IMR-90 (cell line): Measurements from ENCODE around the gene CNGB1. TPM values are rescaled to one million over a fixed set of nuclear protein-coding genes. Genes with fewer than 3 reads are reported as not detected.

Experiments used
- ATAC-seq: fragments of 200-7000 bp; cut with Tn5 transposase; 2 replicates; pipeline ENCODE4 v1.9.1; 2020; ENCODE audit warnings: low read depth, mild to moderate bottlenecking, moderate library complexity
- BruUV-seq: library from RNA; stranded (reverse); fragments of 400-500 nt; replicated peaks from 2 replicates; lab custom pipeline; 2021; lab: Mats Ljungman, UMichigan
- CTCF ChIA-PET: fragments of 300-600 bp; formaldehyde crosslinking; extraction: SDS; loops from one replicate; lab custom pipeline; 2021; ENCODE audit warnings: antibody characterized with exemption; lab: Yijun Ruan, JAX
- POLR2A ChIA-PET: fragments of 300-600 bp; sonication (Branson Sonifier 250); formaldehyde crosslinking; loops from one replicate; lab custom pipeline; 2022; ENCODE audit warnings: antibody characterized with exemption; ENCODE audit not compliant: unreplicated experiment; lab: Charles Lee
- DNase-seq: peaks from one replicate; pipeline ENCODE4 v3.0.0; 2013
- H2AFZ ChIP-seq: replicated peaks from 2 replicates; pipeline ENCODE3; 2013; ENCODE audit warnings: low read length, mild to moderate bottlenecking; ENCODE audit not compliant: poor library complexity
- H2AK5ac ChIP-seq: 2 replicates; pipeline ENCODE4 v1.6.1; 2013; ENCODE audit warnings: low read depth, low read length, inconsistent platforms
- H2AK9ac ChIP-seq: replicated peaks from 2 replicates; pipeline ENCODE3; 2013; ENCODE audit warnings: mild to moderate bottlenecking, low read depth, low read length, moderate library complexity; ENCODE audit not compliant: poor library complexity
- H2BK120ac ChIP-seq: 2 replicates; pipeline ENCODE4 v1.6.1; 2013; ENCODE audit warnings: low read depth, low read length, inconsistent platforms
- H2BK15ac ChIP-seq: 3 replicates; pipeline ENCODE4 v1.6.1; 2013; ENCODE audit warnings: low read depth, low read length, inconsistent platforms
- H2BK20ac ChIP-seq: 2 replicates; pipeline ENCODE4 v1.6.1; 2013; ENCODE audit warnings: low read depth, mild to moderate bottlenecking, inconsistent platforms, low read length, moderate library complexity
- H2BK5ac ChIP-seq: 2 replicates; pipeline ENCODE4 v1.6.1; 2013; ENCODE audit warnings: mild to moderate bottlenecking, low read depth, low read length, inconsistent platforms; ENCODE audit not compliant: poor library complexity, severe bottlenecking
- H3K14ac ChIP-seq: replicated peaks from 2 replicates; pipeline ENCODE4 v1.6.1; 2013; ENCODE audit warnings: low read depth, low read length, inconsistent platforms
- H3K18ac ChIP-seq: 2 replicates; pipeline ENCODE4 v1.6.1; 2013; ENCODE audit warnings: low read depth, low read length, control low read depth
- H3K23ac ChIP-seq: 2 replicates; pipeline ENCODE4 v1.6.1; 2013; ENCODE audit warnings: low read depth, low read length, inconsistent platforms
- H3K27ac ChIP-seq: 2 replicates; pipeline ENCODE4 v1.5.1; 2013; ENCODE audit warnings: mild to moderate bottlenecking, control low read depth, low read length; ENCODE audit not compliant: insufficient read depth
- H3K27me3 ChIP-seq: 2 replicates; pipeline ENCODE4 v1.6.1; 2013; ENCODE audit warnings: low read length; ENCODE audit not compliant: control insufficient read depth, insufficient read depth
- H3K36me3 ChIP-seq: 2 replicates; pipeline ENCODE4 v1.6.1; 2013; ENCODE audit warnings: low read length, mixed read lengths; ENCODE audit not compliant: control insufficient read depth, insufficient read depth
- H3K4ac ChIP-seq: 2 replicates; pipeline ENCODE4 v1.6.1; 2013; ENCODE audit warnings: low read depth, low read length, inconsistent platforms
- H3K4me1 ChIP-seq: 2 replicates; pipeline ENCODE4 v1.6.1; 2013; ENCODE audit warnings: low read length, mixed read lengths; ENCODE audit not compliant: control insufficient read depth, insufficient read depth
- H3K4me2 ChIP-seq: 2 replicates; pipeline ENCODE4 v1.6.1; 2013; ENCODE audit warnings: low read depth, mild to moderate bottlenecking, control low read depth, low read length, moderate library complexity
- H3K4me3 ChIP-seq: 2 replicates; pipeline ENCODE4 v1.5.1; 2013; ENCODE audit warnings: low read depth, mild to moderate bottlenecking, control low read depth, low read length, moderate library complexity; ENCODE audit not compliant: insufficient read depth
- H3K56ac ChIP-seq: 2 replicates; pipeline ENCODE4 v1.6.1; 2013; ENCODE audit warnings: low read length, inconsistent platforms; ENCODE audit not compliant: insufficient read depth; ENCODE audit errors: extremely low read depth
- H3K79me1 ChIP-seq, 2 experiments: 2 replicates each; pipeline ENCODE4 v1.6.1; 2013; ENCODE audit warnings: low read length in 2 of 2, inconsistent platforms in 1 of 2, low read depth in 1 of 2
- H3K9ac ChIP-seq: 2 replicates; pipeline ENCODE4 v1.6.1; 2013; ENCODE audit warnings: low read depth, low read length, control low read depth
- H3K9me1 ChIP-seq: 2 replicates; pipeline ENCODE4 v1.6.1; 2013; ENCODE audit warnings: low read length, inconsistent platforms; ENCODE audit not compliant: insufficient read depth
- H3K9me3 ChIP-seq: 2 replicates; pipeline ENCODE4 v1.6.1; 2013; ENCODE audit warnings: low read length; ENCODE audit not compliant: control insufficient read depth, insufficient read depth
- H4K20me1 ChIP-seq: 2 replicates; pipeline ENCODE4 v1.6.1; 2013; ENCODE audit warnings: low read length, inconsistent platforms; ENCODE audit not compliant: insufficient read depth
- H4K5ac ChIP-seq: 2 replicates; pipeline ENCODE4 v1.6.1; 2013; ENCODE audit warnings: mild to moderate bottlenecking, low read depth, low read length, control low read depth
- H4K8ac ChIP-seq, 2 experiments: 2 replicates each; pipeline ENCODE4 v1.6.1; 2013; ENCODE audit warnings: low read depth in 2 of 2, low read length in 2 of 2, control low read depth in 1 of 2, inconsistent platforms in 1 of 2
- H4K91ac ChIP-seq: 2 replicates; pipeline ENCODE4 v1.6.1; 2013; ENCODE audit warnings: low read depth, low read length, inconsistent platforms; ENCODE audit not compliant: insufficient read depth
- BHLHE40 ChIP-seq: fragments of 150-350 bp; IDR thresholded peaks from 2 replicates; pipeline ENCODE4 v1.6.1; 2016; ENCODE audit warnings: mild to moderate bottlenecking, low read depth, low read length
- CEBPB ChIP-seq: IDR thresholded peaks from 2 replicates; pipeline ENCODE4 v1.6.1; 2012; ENCODE audit warnings: low read depth, low read length, improper control_type of control experiment
- CHD1 ChIP-seq: IDR thresholded peaks from 2 replicates; pipeline ENCODE4 v1.6.1; 2012; ENCODE audit warnings: low read depth, low read length, improper control_type of control experiment
- CTCF ChIP-seq: conservative IDR thresholded peaks from 2 replicates; pipeline ENCODE4 v1.5.1; 2012; ENCODE audit warnings: mild to moderate bottlenecking, low read depth, low read length, improper control_type of control experiment
- FOS ChIP-seq: fragments of 150-350 bp; IDR thresholded peaks from 2 replicates; pipeline ENCODE4 v1.6.1; 2016; ENCODE audit warnings: low read depth, low read length
- MAFK ChIP-seq: IDR thresholded peaks from 2 replicates; pipeline ENCODE4 v1.6.1; 2012; ENCODE audit warnings: low read depth, low read length, improper control_type of control experiment
- MAZ ChIP-seq: IDR thresholded peaks from 2 replicates; pipeline ENCODE4 v1.6.1; 2012; ENCODE audit warnings: low read depth, mild to moderate bottlenecking, low read length, improper control_type of control experiment, moderate library complexity, borderline replicate concordance
- MXI1 ChIP-seq: IDR thresholded peaks from 2 replicates; pipeline ENCODE4 v1.6.1; 2012; ENCODE audit warnings: low read depth, mild to moderate bottlenecking, low read length, moderate library complexity, borderline replicate concordance
- NFE2L2 ChIP-seq: fragments of 150-350 bp; IDR thresholded peaks from 2 replicates; pipeline ENCODE4 v1.6.1; 2016; ENCODE audit warnings: low read depth, mild to moderate bottlenecking, low read length
- POLR2A ChIP-seq: IDR thresholded peaks from 2 replicates; pipeline ENCODE4 v1.6.1; 2012; ENCODE audit warnings: mild to moderate bottlenecking, low read depth, low read length
- RAD21 ChIP-seq: IDR thresholded peaks from 2 replicates; pipeline ENCODE4 v1.6.1; 2012; ENCODE audit warnings: low read length, improper control_type of control experiment
- RCOR1 ChIP-seq: IDR thresholded peaks from 2 replicates; pipeline ENCODE4 v1.6.1; 2012; ENCODE audit warnings: mild to moderate bottlenecking, low read length, improper control_type of control experiment; ENCODE audit not compliant: insufficient replicate concordance
- RFX5 ChIP-seq: IDR thresholded peaks from 2 replicates; pipeline ENCODE4 v1.8.0; 2012; ENCODE audit warnings: low read depth, mild to moderate bottlenecking, low read length, moderate library complexity
- SMC3 ChIP-seq: fragments of 150-350 bp; IDR thresholded peaks from 2 replicates; pipeline ENCODE4 v1.6.1; 2016; ENCODE audit warnings: low read depth, mild to moderate bottlenecking, antibody characterized with exemption, low read length, moderate library complexity
- WGBS, 2 experiments: methylation state at CpG; one replicate each; pipeline versions ENCODE4 v1.1.5 to v1.1.7; 2013; ENCODE audit warnings: missing lambda C conversion rate in 2 of 2; ENCODE audit not compliant: insufficient read length in 1 of 2; ENCODE audit errors: extremely low coverage in 2 of 2; 5-methylcytosine and 5-hydroxymethylcytosine counted together
- dilution Hi-C: fragments of 300-500 bp; cut with HindIII; formaldehyde crosslinking; loops from one replicate; pipeline ENCODE4 v1.14.3; 2018; ENCODE audit warnings: low sequenced_read_pairs; ENCODE audit not compliant: unreplicated experiment
- in situ Hi-C: fragments of 300-500 bp; cut with MboI; formaldehyde crosslinking; loops from 3 replicates; pipeline ENCODE4 v1.14.3; 2019; ENCODE audit warnings: low sequenced_read_pairs, inconsistent platforms, mixed read lengths
- intact Hi-C: fragments of 100-400 bp; cut with micrococcal nuclease; formaldehyde crosslinking; loops from 2 replicates; pipeline ENCODE4 v1.10.0; 2022
- polyA plus RNA-seq, 3 experiments: library from polyadenylated mRNA; depleted of rRNA; stranded (reverse); fragments of >200 nt; gene quantifications; 2 replicates each; pipeline ENCODE4 v1.2.3, GENCODE V29; 2012; ENCODE audit warnings: low replicate concordance in 1 of 3
- total RNA-seq: library from RNA; depleted of rRNA; stranded (reverse); fragments of >200 nt; gene quantifications from 2 replicates; pipeline ENCODE4 v1.2.3, GENCODE V29; 2012
- TF ChIP-seq, protein P1 (sequence below): fragments of 150-350 bp; IDR thresholded peaks from 2 replicates; pipeline ENCODE4 v1.6.1; 2017; ENCODE audit warnings: mild to moderate bottlenecking, antibody characterized with exemption, low read length, low read depth
- TF ChIP-seq, protein P2 (sequence below): fragments of 150-350 bp; IDR thresholded peaks from 2 replicates; pipeline ENCODE4 v1.6.1; 2016; ENCODE audit warnings: low read depth, mild to moderate bottlenecking, low read length, moderate library complexity, borderline replicate concordance

CNGB1 gene
- total and polyA plus RNA-seq, 2 of the 4 experiments (the other 2 are of a cell fraction): not detected

- Histone ChIP-seq H3K27me3 (peaks cover 3% of the 10 kb centered on the region; the same call in 1 of the 2 replicates), H3K18ac (no peak overlapping the region), H2AK5ac (no peak overlapping the region), H4K20me1 (no peaks in the 10 kb centered on the region), H4K5ac (no peak overlapping the region), H2BK20ac (no peak overlapping the region), H3K4me3 (no peak overlapping the region), H2BK15ac (no peak overlapping the region), H2BK120ac (no peak overlapping the region), H4K8ac (no peak overlapping the region), H3K14ac (no peak overlapping the region), H3K9me1 (0 out of 2 replicates have a peak, but pooled peaks cover 2% of the 10 kb centered on the region), H2BK5ac (no peak overlapping the region), H3K36me3 (no peaks in the 10 kb centered on the region), H3K4ac (no peak overlapping the region), H3K9ac (no peak overlapping the region), H2AK9ac (no peak overlapping the region), H3K79me1 (no peaks in the 10 kb centered on the region), H3K9me3 (no peaks in the 10 kb centered on the region), H3K4me2 (no peak overlapping the region), H3K4me1 (peaks cover 7% of the 10 kb centered on the region; the same call in 1 of the 2 replicates), H3K23ac (no peak overlapping the region), H3K56ac (no peak overlapping the region), H3K27ac (no peak overlapping the region), H2AFZ (no peak overlapping the region), H4K91ac (no peak overlapping the region)
- 58% methylated on average over 8 of the region's 13 CpGs; no CpG with 5 or more reads in 1 of the 2 experiments for WGBS, 2 experiments
- POLR2A ChIA-PET: no interaction called here
- intact Hi-C loops (no loop called here), in situ Hi-C loops (no loop called here), dilution Hi-C loops (no loop called here)
- no TSS peak for BruUV-seq
- ATAC-seq (no peak), DNase-seq (no peak)
- TF ChIP-seq RAD21 (no peak), MAFK (no peak), RFX5 (no peak), CEBPB (no peak), CTCF (no peak), NFE2L2 (no peak), MXI1 (no peak), RCOR1 (no peak), MAZ (no peak), FOS (no peak), POLR2A (no peak), BHLHE40 (no peak), CHD1 (no peak), SMC3 (no peak)
- TF ChIP-seq, protein P1, sequence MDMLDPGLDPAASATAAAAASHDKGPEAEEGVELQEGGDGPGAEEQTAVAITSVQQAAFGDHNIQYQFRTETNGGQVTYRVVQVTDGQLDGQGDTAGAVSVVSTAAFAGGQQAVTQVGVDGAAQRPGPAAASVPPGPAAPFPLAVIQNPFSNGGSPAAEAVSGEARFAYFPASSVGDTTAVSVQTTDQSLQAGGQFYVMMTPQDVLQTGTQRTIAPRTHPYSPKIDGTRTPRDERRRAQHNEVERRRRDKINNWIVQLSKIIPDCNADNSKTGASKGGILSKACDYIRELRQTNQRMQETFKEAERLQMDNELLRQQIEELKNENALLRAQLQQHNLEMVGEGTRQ: no peak
- TF ChIP-seq, protein P2, sequence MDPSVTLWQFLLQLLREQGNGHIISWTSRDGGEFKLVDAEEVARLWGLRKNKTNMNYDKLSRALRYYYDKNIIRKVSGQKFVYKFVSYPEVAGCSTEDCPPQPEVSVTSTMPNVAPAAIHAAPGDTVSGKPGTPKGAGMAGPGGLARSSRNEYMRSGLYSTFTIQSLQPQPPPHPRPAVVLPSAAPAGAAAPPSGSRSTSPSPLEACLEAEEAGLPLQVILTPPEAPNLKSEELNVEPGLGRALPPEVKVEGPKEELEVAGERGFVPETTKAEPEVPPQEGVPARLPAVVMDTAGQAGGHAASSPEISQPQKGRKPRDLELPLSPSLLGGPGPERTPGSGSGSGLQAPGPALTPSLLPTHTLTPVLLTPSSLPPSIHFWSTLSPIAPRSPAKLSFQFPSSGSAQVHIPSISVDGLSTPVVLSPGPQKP: no peak
- CTCF ChIA-PET: interaction anchor here (0.6 kb wide), 1 partner anchor 12 kb away, joined by 5 read pairs; no protein-coding TSS in a partner anchor
Observed at GRCh38 chr16:57838161-57838560, 132.8 kb downstream of the CNGB1 start.
